ENCODE results near the gene TNFSF13B.
"Not testable (repeated sequence)": the region's sequence is repeated elsewhere in the genome, so short reads cannot be mapped to it uniquely, and the experiment has no call there.

TNFSF13B gene

DNA sequence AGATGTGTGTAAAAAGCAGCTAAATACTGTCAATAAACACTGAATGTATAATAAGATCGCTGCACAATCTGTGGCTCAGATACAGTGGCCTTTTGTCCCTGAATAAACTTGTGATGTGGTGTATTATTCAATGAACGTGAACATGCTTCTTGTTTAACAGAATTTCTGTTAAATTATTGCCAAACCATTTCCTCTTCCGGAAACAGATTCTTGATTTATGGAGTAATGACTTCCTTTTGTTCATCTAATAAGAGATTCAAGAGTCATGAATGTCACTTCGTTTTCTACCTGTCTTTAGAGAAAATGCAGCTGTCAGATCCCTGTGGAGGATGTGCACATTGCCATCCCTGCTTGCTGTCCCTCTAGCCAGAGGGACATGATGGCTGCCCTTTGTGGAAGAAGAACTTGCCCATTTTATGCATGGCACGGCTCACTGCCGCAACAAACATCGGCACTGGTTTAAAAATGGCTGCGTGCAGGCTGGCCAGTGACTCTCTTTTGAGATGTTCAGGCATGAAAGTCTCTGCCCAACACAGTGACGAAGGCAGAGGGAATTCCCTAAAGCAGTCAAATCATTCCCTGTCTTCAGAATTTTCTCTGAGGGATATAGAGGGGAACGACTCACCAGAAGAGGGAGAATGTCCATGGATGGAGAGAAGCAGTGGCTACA, 3.1 kb upstream of the TNFSF13B start:
- H3K9ac ChIP-seq (ENCODE audit: low read depth, low read length), result no peak overlapping the region
- no peaks in the 10 kb centered on the region for H3K36me3 ChIP-seq (ENCODE audit: control insufficient read depth, insufficient read depth, low read length)
- H3K4me3 ChIP-seq (ENCODE audit: low read depth, low read length), result no peak overlapping the region

GRCh38 chr13:108267347-108267746, 2.2 kb upstream of the TNFSF13B start:
- H3K9ac ChIP-seq (ENCODE audit: low read depth, low read length), result no peak overlapping the region
- H3K4me3 ChIP-seq (ENCODE audit: low read depth, low read length), result no peak overlapping the region
- no peaks in the 10 kb centered on the region for H3K36me3 ChIP-seq (ENCODE audit: control insufficient read depth, insufficient read depth, low read length)
- H3K9me3 ChIP-seq (ENCODE audit: control insufficient read depth, insufficient read depth, low read length), result no peaks in the 10 kb centered on the region
- H3K4me1 ChIP-seq (ENCODE audit: control insufficient read depth, insufficient read depth, low read length), result no peaks in the 10 kb centered on the region
- H3K27me3 ChIP-seq (ENCODE audit: control insufficient read depth, insufficient read depth, low read length), result no peaks in the 10 kb centered on the region

More for the DNA sequence above, 3.1 kb upstream of the TNFSF13B start:
- no peaks in the 10 kb centered on the region for H3K27me3 ChIP-seq (ENCODE audit: control insufficient read depth, insufficient read depth, low read length)
- H3K4me1 ChIP-seq (ENCODE audit: control insufficient read depth, insufficient read depth, low read length), result no peaks in the 10 kb centered on the region
- no peaks in the 10 kb centered on the region for H3K9me3 ChIP-seq (ENCODE audit: control insufficient read depth, insufficient read depth, low read length)

DNA sequence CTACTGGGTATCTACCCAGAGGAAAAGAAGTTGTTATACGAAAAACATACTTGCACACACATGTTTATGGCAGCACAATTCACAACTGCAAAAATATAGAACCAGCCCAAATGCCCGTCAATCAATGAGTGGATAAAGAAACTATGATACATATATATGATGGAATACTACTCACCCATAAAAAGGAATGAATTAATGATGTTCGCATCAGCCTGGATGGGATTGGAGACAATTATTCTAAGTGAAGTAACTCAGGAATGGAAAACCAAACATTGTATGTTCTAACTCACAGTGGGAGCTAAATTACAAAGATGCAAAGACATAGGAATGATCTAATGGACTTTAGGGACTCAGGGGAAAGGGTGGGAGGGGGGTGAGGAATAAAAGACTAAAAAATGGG, 1.7 kb upstream of the TNFSF13B start:
- not testable (repeated sequence) for H3K36me3 ChIP-seq (ENCODE audit: control insufficient read depth, insufficient read depth, low read length); H3K4me3 ChIP-seq (ENCODE audit: low read depth, low read length); H3K9me3 ChIP-seq (ENCODE audit: control insufficient read depth, insufficient read depth, low read length); H3K27me3 ChIP-seq (ENCODE audit: control insufficient read depth, insufficient read depth, low read length); H3K4me1 ChIP-seq (ENCODE audit: control insufficient read depth, insufficient read depth, low read length); H3K9ac ChIP-seq (ENCODE audit: low read depth, low read length)

DNA sequence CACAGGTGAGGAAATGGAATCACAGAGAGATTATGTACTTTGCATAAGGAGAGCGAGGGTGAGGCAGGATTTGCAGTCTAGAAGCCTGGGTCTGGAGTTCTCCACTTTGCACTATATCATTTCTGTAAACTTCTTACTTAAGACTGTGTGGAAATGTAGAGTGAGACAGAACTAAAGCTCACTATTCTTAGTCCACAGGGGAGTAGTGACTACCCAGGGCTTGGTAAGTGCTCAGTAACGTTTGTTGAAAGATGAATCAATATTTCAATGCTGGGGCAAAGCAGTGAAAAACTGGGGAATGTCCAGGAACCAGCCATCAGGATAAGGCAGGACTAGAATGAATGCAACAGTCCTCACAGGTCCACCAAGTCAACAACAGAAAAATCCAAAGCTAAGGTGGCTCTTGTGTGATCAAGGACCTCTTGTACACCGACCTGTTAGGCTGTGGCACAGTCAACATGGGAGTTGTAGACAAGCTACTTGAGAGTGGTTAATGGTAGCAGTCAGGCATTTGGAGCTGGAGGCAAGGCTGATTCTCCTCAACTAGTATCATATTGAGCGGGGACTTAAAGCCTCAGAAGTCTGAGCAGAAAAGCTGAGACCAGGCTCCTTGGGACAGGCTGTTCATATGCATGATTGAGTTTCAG, 929 bp upstream of the TNFSF13B start:
- Histone ChIP-seq H3K9ac (ENCODE audit: low read depth, low read length) (no peak overlapping the region), H3K36me3 (ENCODE audit: control insufficient read depth, insufficient read depth, low read length) (no peaks in the 10 kb centered on the region), H3K4me3 (ENCODE audit: low read depth, low read length) (no peak overlapping the region), H3K9me3 (ENCODE audit: control insufficient read depth, insufficient read depth, low read length) (no peaks in the 10 kb centered on the region), H3K27me3 (ENCODE audit: control insufficient read depth, insufficient read depth, low read length) (no peaks in the 10 kb centered on the region), H3K4me1 (ENCODE audit: control insufficient read depth, insufficient read depth, low read length) (no peaks in the 10 kb centered on the region)

GRCh38 chr13:108270442-108270841, 924 bp downstream of the TNFSF13B start:
- Histone ChIP-seq H3K4me3 (ENCODE audit: low read depth, low read length) (no peak overlapping the region), H3K9me3 (ENCODE audit: control insufficient read depth, insufficient read depth, low read length) (no peaks in the 10 kb centered on the region), H3K9ac (ENCODE audit: low read depth, low read length) (no peak overlapping the region), H3K27me3 (ENCODE audit: control insufficient read depth, insufficient read depth, low read length) (no peaks in the 10 kb centered on the region), H3K36me3 (ENCODE audit: control insufficient read depth, insufficient read depth, low read length) (no peaks in the 10 kb centered on the region), H3K4me1 (ENCODE audit: control insufficient read depth, insufficient read depth, low read length) (no peaks in the 10 kb centered on the region)

DNA sequence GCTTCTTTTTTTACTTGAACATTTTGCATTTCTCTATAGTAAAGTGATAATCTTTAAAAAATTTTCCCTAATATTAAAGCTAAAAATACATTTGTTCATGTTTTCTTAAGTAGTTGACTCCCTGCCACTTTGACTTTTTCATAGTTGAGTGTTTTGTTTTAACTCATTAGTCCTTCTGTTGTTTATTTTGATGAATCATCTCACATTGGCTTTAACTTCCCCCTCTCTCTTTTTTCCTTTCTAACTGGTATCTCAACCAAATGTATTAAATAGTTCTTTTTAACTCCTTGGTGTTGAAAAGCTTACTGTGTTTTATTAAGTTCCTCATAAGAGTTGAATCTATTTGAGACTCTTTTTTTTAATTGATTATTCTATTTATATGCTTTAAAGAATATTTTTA, 2.8 kb downstream of the TNFSF13B start:
- H3K36me3 ChIP-seq (ENCODE audit: control insufficient read depth, insufficient read depth, low read length), result no peaks in the 10 kb centered on the region

GRCh38 chr13:108273429-108274118, 4.1 kb downstream of the TNFSF13B start:
- Histone ChIP-seq H3K9me3 (ENCODE audit: control insufficient read depth, insufficient read depth, low read length) (no peaks in the 10 kb centered on the region), H3K9ac (ENCODE audit: low read depth, low read length) (no peak overlapping the region), H3K4me1 (ENCODE audit: control insufficient read depth, insufficient read depth, low read length) (no peaks in the 10 kb centered on the region), H3K27me3 (ENCODE audit: control insufficient read depth, insufficient read depth, low read length) (no peaks in the 10 kb centered on the region), H3K4me3 (ENCODE audit: low read depth, low read length) (no peak overlapping the region), H3K36me3 (ENCODE audit: control insufficient read depth, insufficient read depth, low read length) (no peaks in the 10 kb centered on the region)

More for the DNA sequence above, 2.8 kb downstream of the TNFSF13B start:
- H3K9me3 ChIP-seq (ENCODE audit: control insufficient read depth, insufficient read depth, low read length), result no peaks in the 10 kb centered on the region
- no peaks in the 10 kb centered on the region for H3K4me1 ChIP-seq (ENCODE audit: control insufficient read depth, insufficient read depth, low read length)
- H3K4me3 ChIP-seq (ENCODE audit: low read depth, low read length), result no peak overlapping the region
- no peaks in the 10 kb centered on the region for H3K27me3 ChIP-seq (ENCODE audit: control insufficient read depth, insufficient read depth, low read length)
- no peak overlapping the region for H3K9ac ChIP-seq (ENCODE audit: low read depth, low read length)

- Histone ChIP-seq H3K4me3 (ENCODE audit: low read depth, low read length) (no peak overlapping the region), H3K27me3 (ENCODE audit: control insufficient read depth, insufficient read depth, low read length) (no peaks in the 10 kb centered on the region), H3K9me3 (ENCODE audit: control insufficient read depth, insufficient read depth, low read length) (no peaks in the 10 kb centered on the region), H3K4me1 (ENCODE audit: control insufficient read depth, insufficient read depth, low read length) (peaks cover 4% of the 10 kb centered on the region), H3K9ac (ENCODE audit: low read depth, low read length) (no peak overlapping the region), H3K36me3 (ENCODE audit: control insufficient read depth, insufficient read depth, low read length) (no peaks in the 10 kb centered on the region)
These were observed 5.2 kb downstream of the TNFSF13B start for GRCh38 chr13:108274718-108275117.

- Histone ChIP-seq H3K36me3 (ENCODE audit: control insufficient read depth, insufficient read depth, low read length) (no peaks in the 10 kb centered on the region), H3K4me3 (ENCODE audit: low read depth, low read length) (no peak overlapping the region), H3K4me1 (ENCODE audit: control insufficient read depth, insufficient read depth, low read length) (peaks cover 4% of the 10 kb centered on the region), H3K27me3 (ENCODE audit: control insufficient read depth, insufficient read depth, low read length) (no peaks in the 10 kb centered on the region), H3K9ac (ENCODE audit: low read depth, low read length) (no peak overlapping the region), H3K9me3 (ENCODE audit: control insufficient read depth, insufficient read depth, low read length) (no peaks in the 10 kb centered on the region)
These were observed 6.5 kb downstream of the TNFSF13B start for GRCh38 chr13:108276060-108276459.

GRCh38 chr13:108278466-108278865, 8.9 kb downstream of the TNFSF13B start:
- H3K4me1 ChIP-seq (ENCODE audit: control insufficient read depth, insufficient read depth, low read length), result peaks cover 4% of the 10 kb centered on the region
- no peaks in the 10 kb centered on the region for H3K36me3 ChIP-seq (ENCODE audit: control insufficient read depth, insufficient read depth, low read length)
- H3K9me3 ChIP-seq (ENCODE audit: control insufficient read depth, insufficient read depth, low read length), result no peaks in the 10 kb centered on the region
- no peak overlapping the region for H3K9ac ChIP-seq (ENCODE audit: low read depth, low read length)
- no peaks in the 10 kb centered on the region for H3K27me3 ChIP-seq (ENCODE audit: control insufficient read depth, insufficient read depth, low read length)
- no peak overlapping the region for H3K4me3 ChIP-seq (ENCODE audit: low read depth, low read length)

DNA sequence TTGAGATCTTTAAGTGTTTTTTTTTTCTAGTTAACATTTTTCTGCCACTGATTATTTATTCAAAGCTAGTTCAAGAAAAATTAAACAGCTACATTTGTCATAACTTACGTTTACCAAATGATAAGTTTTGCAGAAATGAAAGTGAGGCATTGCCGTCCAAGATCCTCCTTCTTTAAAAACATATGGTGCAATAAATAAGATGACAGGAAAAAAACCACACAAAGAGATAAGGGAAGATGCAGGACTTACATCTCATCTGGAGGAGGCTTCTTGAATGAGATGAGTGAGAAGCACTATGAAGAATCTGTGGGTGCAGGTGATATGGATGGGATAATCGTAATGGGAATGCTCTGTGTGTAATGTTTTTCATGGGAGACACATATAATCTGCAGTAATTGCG, 12.4 kb downstream of the TNFSF13B start:
- Histone ChIP-seq H3K36me3 (ENCODE audit: control insufficient read depth, insufficient read depth, low read length) (no peaks in the 10 kb centered on the region), H3K27me3 (ENCODE audit: control insufficient read depth, insufficient read depth, low read length) (no peaks in the 10 kb centered on the region), H3K9ac (ENCODE audit: low read depth, low read length) (no peak overlapping the region), H3K9me3 (ENCODE audit: control insufficient read depth, insufficient read depth, low read length) (no peaks in the 10 kb centered on the region), H3K4me1 (ENCODE audit: control insufficient read depth, insufficient read depth, low read length) (peaks cover 4% of the 10 kb centered on the region), H3K4me3 (ENCODE audit: low read depth, low read length) (no peak overlapping the region)

- Histone ChIP-seq H3K9me3 (ENCODE audit: control insufficient read depth, insufficient read depth, low read length) (no peaks in the 10 kb centered on the region), H3K4me3 (ENCODE audit: low read depth, low read length) (no peak overlapping the region), H3K4me1 (ENCODE audit: control insufficient read depth, insufficient read depth, low read length) (peaks cover 4% of the 10 kb centered on the region), H3K27me3 (ENCODE audit: control insufficient read depth, insufficient read depth, low read length) (no peaks in the 10 kb centered on the region), H3K36me3 (ENCODE audit: control insufficient read depth, insufficient read depth, low read length) (no peaks in the 10 kb centered on the region), H3K9ac (ENCODE audit: low read depth, low read length) (no peak overlapping the region)
These were observed 13.6 kb downstream of the TNFSF13B start for GRCh38 chr13:108283110-108283509.
